ENCODE results near the gene ST6GAL1. TPM values are rescaled to one million over a fixed set of nuclear protein-coding genes. Genes with fewer than 3 reads are reported as not detected.
"Not testable (repeated sequence)": the region's sequence is repeated elsewhere in the genome, so short reads cannot be mapped to it uniquely, and the experiment has no call there.

ST6GAL1 gene
- total RNA-seq, 1 donor from 2014 or later = 44.1 TPM

GRCh38 chr3:187044867-187045552, 114.7 kb downstream of the ST6GAL1 start:
- peak; percentile 29 for DNase-seq (ENCODE audit: low spot score)

- no peak for DNase-seq (ENCODE audit: low spot score)
Observed at GRCh38 chr3:187046033-187046432, 115.7 kb downstream of the ST6GAL1 start.

GRCh38 chr3:187049462-187050101, 119.3 kb downstream of the ST6GAL1 start:
- DNase-seq (ENCODE audit: low spot score) = no peak

GRCh38 chr3:187051066-187051465, 120.7 kb downstream of the ST6GAL1 start:
- no peak for DNase-seq (ENCODE audit: low spot score)

- DNase-seq (ENCODE audit: low spot score) = peak; percentile 25
Observed at GRCh38 chr3:187051724-187052366, 121.5 kb downstream of the ST6GAL1 start.

- not testable (repeated sequence) for DNase-seq (ENCODE audit: low spot score)
Observed at GRCh38 chr3:187052427-187052826, 122.1 kb downstream of the ST6GAL1 start.

GRCh38 chr3:187054433-187054832, 124.1 kb downstream of the ST6GAL1 start:
- not testable (repeated sequence) for DNase-seq (ENCODE audit: low spot score)

GRCh38 chr3:187057803-187058202, 127.5 kb downstream of the ST6GAL1 start:
- not testable (repeated sequence) for DNase-seq (ENCODE audit: low spot score)

GRCh38 chr3:187061748-187062147, 131.4 kb downstream of the ST6GAL1 start:
- no peak for DNase-seq (ENCODE audit: low spot score)

- no peak for DNase-seq (ENCODE audit: low spot score)
Observed at GRCh38 chr3:187062526-187063177, 132.3 kb downstream of the ST6GAL1 start.

- DNase-seq (ENCODE audit: low spot score) = peak; percentile 49
Observed at GRCh38 chr3:187063286-187064121, 133.2 kb downstream of the ST6GAL1 start.

GRCh38 chr3:187064210-187065115, 134.1 kb downstream of the ST6GAL1 start:
- no peak for DNase-seq (ENCODE audit: low spot score)

GRCh38 chr3:187066228-187066995, 136.1 kb downstream of the ST6GAL1 start:
- DNase-seq (ENCODE audit: low spot score) = no peak

- DNase-seq (ENCODE audit: low spot score) = no peak
Observed at GRCh38 chr3:187068787-187069186, 138.5 kb downstream of the ST6GAL1 start.

- no peak for DNase-seq (ENCODE audit: low spot score)
Observed at GRCh38 chr3:187069857-187070516, 139.7 kb downstream of the ST6GAL1 start.

GRCh38 chr3:187072102-187072501, 141.8 kb downstream of the ST6GAL1 start:
- no peak for DNase-seq (ENCODE audit: low spot score)

GRCh38 chr3:187072511-187072910, 142.2 kb downstream of the ST6GAL1 start:
- DNase-seq (ENCODE audit: low spot score) = no peak

GRCh38 chr3:187073581-187074098, 143.3 kb downstream of the ST6GAL1 start:
- no peak for DNase-seq (ENCODE audit: low spot score)

- DNase-seq (ENCODE audit: low spot score) = no peak
Observed at GRCh38 chr3:187074846-187075245, 144.5 kb downstream of the ST6GAL1 start.

Measured in umbilical cord (tissue), 2 donors.